ENCODE data around the gene PCDHGA1. TPM values are rescaled to one million over a fixed set of nuclear protein-coding genes. Genes with fewer than 3 reads are reported as not detected.

The PCDHGA1 gene
- total RNA-seq, 1 donor from 2014 or later: 0.47 TPM

GRCh38 chr5:141522301-141522700 is 192.0 kb downstream of the PCDHGA1 start:
- DNase-seq (ENCODE audit: low spot score in 2 of 2, unreplicated experiment in 2 of 2): no peak
- no peaks in the 10 kb centered on the region for H3K9me3 Mint-ChIP-seq
- H3K27ac Mint-ChIP-seq: peak overlapping the region; percentile 88
- no peak overlapping the region for H3K4me3 Mint-ChIP-seq
- H3K27me3 Mint-ChIP-seq (ENCODE audit: low read depth): no peaks in the 10 kb centered on the region
- H3K4me1 Mint-ChIP-seq: peaks cover 42% of the 10 kb centered on the region
- TF ChIP-seq, protein P1, sequence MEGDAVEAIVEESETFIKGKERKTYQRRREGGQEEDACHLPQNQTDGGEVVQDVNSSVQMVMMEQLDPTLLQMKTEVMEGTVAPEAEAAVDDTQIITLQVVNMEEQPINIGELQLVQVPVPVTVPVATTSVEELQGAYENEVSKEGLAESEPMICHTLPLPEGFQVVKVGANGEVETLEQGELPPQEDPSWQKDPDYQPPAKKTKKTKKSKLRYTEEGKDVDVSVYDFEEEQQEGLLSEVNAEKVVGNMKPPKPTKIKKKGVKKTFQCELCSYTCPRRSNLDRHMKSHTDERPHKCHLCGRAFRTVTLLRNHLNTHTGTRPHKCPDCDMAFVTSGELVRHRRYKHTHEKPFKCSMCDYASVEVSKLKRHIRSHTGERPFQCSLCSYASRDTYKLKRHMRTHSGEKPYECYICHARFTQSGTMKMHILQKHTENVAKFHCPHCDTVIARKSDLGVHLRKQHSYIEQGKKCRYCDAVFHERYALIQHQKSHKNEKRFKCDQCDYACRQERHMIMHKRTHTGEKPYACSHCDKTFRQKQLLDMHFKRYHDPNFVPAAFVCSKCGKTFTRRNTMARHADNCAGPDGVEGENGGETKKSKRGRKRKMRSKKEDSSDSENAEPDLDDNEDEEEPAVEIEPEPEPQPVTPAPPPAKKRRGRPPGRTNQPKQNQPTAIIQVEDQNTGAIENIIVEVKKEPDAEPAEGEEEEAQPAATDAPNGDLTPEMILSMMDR (IDR thresholded peaks at IDR 0.05; ENCODE audit: unreplicated experiment): no peak
- peaks cover 17% of the 10 kb centered on the region for H3K36me3 Mint-ChIP-seq

DNA sequence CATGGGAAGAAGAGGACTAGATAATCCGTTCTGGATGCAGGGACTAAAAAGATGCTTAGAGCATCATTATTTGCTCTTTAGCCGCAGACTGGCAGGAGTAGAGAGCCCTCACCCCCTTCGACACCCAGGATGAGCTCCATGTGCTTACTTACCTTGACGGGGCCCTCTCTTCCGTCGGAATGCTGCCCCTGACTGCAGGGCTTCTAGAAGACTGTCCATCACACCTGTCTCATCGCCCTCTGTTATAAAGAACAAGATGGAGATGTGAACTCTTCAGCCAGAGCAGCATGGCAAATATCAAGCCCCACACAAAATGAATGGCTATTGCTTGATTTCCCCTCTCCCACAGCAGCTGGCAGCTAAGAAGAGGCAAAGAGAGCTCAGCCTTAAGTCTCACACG is 193.7 kb downstream of the PCDHGA1 start:
- TF ChIP-seq, protein P1 (IDR thresholded peaks at IDR 0.05; ENCODE audit: unreplicated experiment): no peak
- Mint-ChIP-seq H3K27me3 (ENCODE audit: low read depth) (no peaks in the 10 kb centered on the region), H3K36me3 (peaks cover 22% of the 10 kb centered on the region), H3K4me3 (no peak overlapping the region), H3K4me1 (peaks cover 47% of the 10 kb centered on the region), H3K9me3 (no peaks in the 10 kb centered on the region), H3K27ac (peak overlapping the region; percentile 99)
- no peak for DNase-seq (ENCODE audit: low spot score in 2 of 2, unreplicated experiment in 2 of 2)

DNA sequence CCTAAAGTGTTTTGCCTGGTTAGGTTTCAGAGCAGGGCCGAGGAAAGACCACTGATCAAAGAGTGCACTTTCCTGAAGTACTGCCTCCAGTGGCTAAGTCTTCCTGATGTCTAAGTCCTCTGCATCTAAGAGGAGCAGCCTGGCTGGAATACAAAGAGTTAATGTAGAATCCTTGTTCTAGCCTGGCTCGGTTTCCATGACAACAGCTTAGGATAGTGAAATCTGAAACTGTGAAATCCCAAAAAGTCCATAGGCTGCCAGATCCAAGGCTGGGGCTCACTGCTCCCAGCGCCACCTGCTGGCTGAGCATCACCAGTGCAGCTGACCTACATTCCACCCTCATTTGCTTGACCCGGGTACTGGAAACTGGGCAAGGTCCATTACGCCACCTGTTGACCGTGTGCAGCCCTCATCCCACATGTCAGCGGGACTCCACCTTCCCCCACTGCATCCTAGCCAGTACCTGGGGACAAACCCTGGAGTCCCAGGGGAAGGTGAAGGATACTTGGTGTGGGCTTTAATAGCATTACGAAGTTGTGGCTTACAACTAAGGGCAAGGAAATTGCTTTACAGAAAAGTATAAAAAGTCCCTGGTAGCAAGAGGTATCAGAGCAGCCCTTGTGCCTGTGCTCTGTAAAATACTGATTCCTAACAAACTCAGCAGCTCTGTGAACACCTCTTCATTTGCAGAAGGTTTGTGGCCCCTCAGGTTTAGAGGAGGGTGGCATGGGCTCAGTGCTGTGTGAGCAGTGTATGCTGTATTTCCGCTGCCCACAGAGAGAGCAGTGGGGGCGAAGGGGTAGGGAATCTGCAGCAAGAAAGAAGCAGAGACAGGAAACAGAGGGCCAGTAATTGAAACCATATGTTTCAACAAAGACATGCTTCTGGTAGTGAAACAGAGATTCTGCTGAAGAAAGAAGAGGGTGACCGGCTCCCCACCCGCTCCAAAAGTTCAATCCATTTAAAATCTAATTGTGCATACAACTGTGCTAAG is 194.6 kb downstream of the PCDHGA1 start:
- Mint-ChIP-seq H3K27me3 (ENCODE audit: low read depth) (no peaks in the 10 kb centered on the region), H3K4me1 (peaks cover 52% of the 10 kb centered on the region), H3K9me3 (no peaks in the 10 kb centered on the region), H3K4me3 (peak overlapping the region; percentile 38), H3K36me3 (peaks cover 19% of the 10 kb centered on the region), H3K27ac (peak overlapping the region; percentile 99)
- TF ChIP-seq, protein P1 (IDR thresholded peaks at IDR 0.05; ENCODE audit: unreplicated experiment): peak; percentile 98
- DNase-seq (ENCODE audit: low spot score in 2 of 2, unreplicated experiment in 2 of 2): peak; percentile 58 to 85

DNA sequence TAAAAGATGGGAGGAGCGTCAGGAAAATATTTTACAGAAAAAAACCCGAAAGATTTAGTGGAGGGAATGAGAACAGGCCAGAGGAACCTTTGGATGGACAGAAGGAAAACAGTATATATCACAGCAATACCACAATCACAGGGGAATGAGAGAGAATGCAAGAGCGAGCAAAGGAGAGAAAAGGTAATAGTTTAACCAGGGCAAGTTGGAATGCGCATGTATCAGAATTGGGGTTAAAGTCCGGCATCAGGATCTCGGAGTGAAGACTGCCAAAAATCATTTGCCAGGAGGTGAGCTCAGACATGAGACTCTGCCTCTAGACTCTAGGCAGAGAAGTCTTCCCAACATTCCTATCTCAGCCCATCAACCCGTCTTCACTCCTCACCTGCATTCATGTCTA is 195.3 kb downstream of the PCDHGA1 start:
- no peaks in the 10 kb centered on the region for H3K9me3 Mint-ChIP-seq
- peak overlapping the region; percentile 33 for H3K4me3 Mint-ChIP-seq
- H3K27ac Mint-ChIP-seq: peak overlapping the region; percentile 99
- peaks cover 52% of the 10 kb centered on the region for H3K4me1 Mint-ChIP-seq
- no peaks in the 10 kb centered on the region for H3K27me3 Mint-ChIP-seq (ENCODE audit: low read depth)
- DNase-seq (ENCODE audit: low spot score in 2 of 2, unreplicated experiment in 2 of 2): no peak
- peaks cover 13% of the 10 kb centered on the region for H3K36me3 Mint-ChIP-seq
- TF ChIP-seq, protein P1 (IDR thresholded peaks at IDR 0.05; ENCODE audit: unreplicated experiment): no peak

GRCh38 chr5:141527426-141527825 is 197.1 kb downstream of the PCDHGA1 start:
- TF ChIP-seq, protein P1 (IDR thresholded peaks at IDR 0.05; ENCODE audit: unreplicated experiment): no peak
- peaks cover 12% of the 10 kb centered on the region for H3K36me3 Mint-ChIP-seq

More at GRCh38 chr5:141527426-141527825, 197.1 kb downstream of the PCDHGA1 start:
- Mint-ChIP-seq H3K27ac (peak overlapping the region; percentile 48), H3K9me3 (no peaks in the 10 kb centered on the region), H3K4me3 (no peak overlapping the region), H3K4me1 (peaks cover 38% of the 10 kb centered on the region), H3K27me3 (ENCODE audit: low read depth) (no peaks in the 10 kb centered on the region)
- no peak for DNase-seq (ENCODE audit: low spot score in 2 of 2, unreplicated experiment in 2 of 2)

All from mesothelial cell of epicardium (in vitro differentiated cells).